Fibroblast of upper back skin (primary cell): ENCODE data around the gene G2E3.

Experiments
- DNase-seq: peaks from one replicate; pipeline ENCODE4 v3.0.0-alpha.2; 2013

G2E3 gene

GRCh38 chr14:30657606-30658163, 98.7 kb downstream of the G2E3 start:
- peak; percentile 12 for DNase-seq

GRCh38 chr14:30658645-30659044, 99.7 kb downstream of the G2E3 start:
- no peak for DNase-seq

GRCh38 chr14:30669594-30669993, 110.6 kb downstream of the G2E3 start:
- DNase-seq = no peak
